Mucosa of rectum (tissue), 2 donors: Measurements from ENCODE around the gene SLC38A4.
"Not testable (repeated sequence)": the region's sequence is repeated elsewhere in the genome, so short reads cannot be mapped to it uniquely, and the experiment has no call there.

ENCODE experiments used
- H3K27ac ChIP-seq, 2 donors: one replicate each; pipeline ENCODE4 v1.7.0; 2013; ENCODE audit warnings: inconsistent platforms in 2 of 2, low read depth in 2 of 2, low read length in 2 of 2
- H3K27me3 ChIP-seq, 2 donors: one replicate each; pipeline ENCODE4 v1.7.0; 2013; ENCODE audit warnings: low read length in 2 of 2; ENCODE audit not compliant: control insufficient read depth in 2 of 2, insufficient read depth in 2 of 2
- H3K36me3 ChIP-seq, 2 donors: one replicate each; pipeline ENCODE4 v1.7.0; 2013; ENCODE audit warnings: low read length in 2 of 2; ENCODE audit not compliant: control insufficient read depth in 2 of 2, insufficient read depth in 2 of 2
- H3K4me1 ChIP-seq, 2 donors: one replicate each; pipeline ENCODE4 v1.7.0; 2013; ENCODE audit warnings: low read length in 2 of 2, mild to moderate bottlenecking in 1 of 2; ENCODE audit not compliant: control insufficient read depth in 2 of 2, insufficient read depth in 2 of 2
- H3K4me3 ChIP-seq, 2 donors: one replicate each; pipeline ENCODE4 v1.7.0; 2013; ENCODE audit warnings: low read length in 2 of 2
- H3K9ac ChIP-seq, 2 donors: one replicate each; pipeline ENCODE4 v1.7.0; 2013; ENCODE audit warnings: low read length in 2 of 2, low read depth in 1 of 2, mild to moderate bottlenecking in 1 of 2
- H3K9me3 ChIP-seq, 2 donors: one replicate each; pipeline ENCODE4 v1.7.0; 2013; ENCODE audit warnings: low read length in 2 of 2; ENCODE audit not compliant: control insufficient read depth in 2 of 2
- donor health status: healthy.
- donor health status: Normal muscosa, but diverticular disease.

Gene SLC38A4

GRCh38 chr12:46764005-46764404, 61.8 kb downstream of the SLC38A4 start:
- H3K4me1 ChIP-seq: no peaks in the 10 kb centered on the region
- no peak overlapping the region for H3K9ac ChIP-seq
- no peaks in the 10 kb centered on the region for H3K9me3 ChIP-seq
- no peaks in the 10 kb centered on the region for H3K27me3 ChIP-seq
- no peak overlapping the region for H3K4me3 ChIP-seq
- no peaks in the 10 kb centered on the region for H3K36me3 ChIP-seq
- no peak overlapping the region for H3K27ac ChIP-seq

DNA sequence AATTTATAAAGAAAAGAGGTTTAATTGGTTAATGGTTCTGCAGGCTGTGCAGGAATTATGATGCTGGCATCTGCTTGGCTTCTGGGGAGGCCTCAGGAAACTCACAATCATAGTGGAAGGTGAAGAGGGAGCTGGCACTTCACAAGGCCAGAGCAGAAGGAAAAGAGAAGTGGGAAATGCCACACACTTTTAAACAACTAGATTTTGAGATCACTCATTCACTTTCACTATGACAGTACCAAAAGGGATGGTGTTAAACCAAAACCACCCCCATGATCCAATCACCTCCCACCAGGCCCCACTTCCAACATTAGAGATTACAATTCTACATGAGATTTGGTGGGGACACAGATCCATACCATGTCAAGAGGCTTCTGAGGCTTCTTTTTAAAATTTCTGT, 62.6 kb downstream of the SLC38A4 start:
- Histone ChIP-seq H3K9me3 (no peaks in the 10 kb centered on the region), H3K27me3 (no peaks in the 10 kb centered on the region), H3K4me1 (no peaks in the 10 kb centered on the region), H3K4me3 (no peak overlapping the region), H3K9ac (no peak overlapping the region), H3K36me3 (no peaks in the 10 kb centered on the region), H3K27ac (no peak overlapping the region)

GRCh38 chr12:46754550-46754949, 71.2 kb downstream of the SLC38A4 start:
- no peak overlapping the region for H3K9ac ChIP-seq
- no peaks in the 10 kb centered on the region for H3K27me3 ChIP-seq
- H3K36me3 ChIP-seq: no peaks in the 10 kb centered on the region
- no peaks in the 10 kb centered on the region for H3K4me1 ChIP-seq
- H3K27ac ChIP-seq: no peak overlapping the region
- H3K4me3 ChIP-seq: no peak overlapping the region
- no peaks in the 10 kb centered on the region for H3K9me3 ChIP-seq

DNA sequence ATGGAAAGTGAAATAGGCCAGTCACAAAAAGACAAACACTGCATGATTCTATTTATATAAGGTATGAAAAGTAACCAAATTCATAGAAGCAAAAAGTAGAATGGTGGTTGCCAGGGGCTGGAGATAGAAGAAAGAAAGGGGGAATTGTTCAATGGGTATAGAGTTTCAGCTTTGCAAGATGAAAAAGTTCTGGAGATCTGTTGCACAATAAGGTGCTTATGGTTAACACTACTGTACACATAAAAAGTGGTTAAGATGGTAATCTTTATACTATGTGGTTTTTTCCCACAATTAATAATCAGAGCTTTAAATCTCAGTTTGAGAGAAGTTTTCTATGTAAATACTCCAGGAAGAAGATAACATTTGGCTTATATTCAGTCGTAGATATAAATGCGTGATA, 73.4 kb downstream of the SLC38A4 start:
- Histone ChIP-seq H3K36me3 (no peaks in the 10 kb centered on the region), H3K4me3 (no peak overlapping the region), H3K27ac (no peak overlapping the region), H3K9me3 (peaks cover 0 to 3% of the 10 kb centered on the region in 2 donors), H3K4me1 (no peaks in the 10 kb centered on the region), H3K9ac (no peak overlapping the region), H3K27me3 (no peaks in the 10 kb centered on the region)

DNA sequence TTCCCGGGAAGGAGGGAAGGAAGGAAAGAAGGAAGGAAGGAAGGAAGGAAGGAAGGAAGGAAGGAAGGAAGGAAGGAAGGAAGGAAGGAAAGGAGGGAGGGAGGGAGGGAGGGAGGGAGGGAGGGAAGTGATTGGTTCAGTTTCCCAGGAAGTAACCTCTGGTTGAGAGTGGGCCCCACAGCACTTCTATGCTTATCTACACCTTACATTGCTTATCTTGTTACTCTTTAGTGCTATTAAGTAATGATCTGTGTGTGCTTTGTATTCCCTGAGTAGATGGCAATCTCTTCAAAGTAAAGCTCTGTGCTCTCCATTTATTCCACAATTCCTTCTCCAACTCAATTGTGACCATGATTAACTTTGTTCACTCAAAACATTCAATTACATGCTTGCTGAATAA, 74.6 kb downstream of the SLC38A4 start:
- H3K27ac ChIP-seq: no peak overlapping the region
- no peaks in the 10 kb centered on the region for H3K4me1 ChIP-seq
- peaks cover 0 to 3% of the 10 kb centered on the region in 2 donors for H3K9me3 ChIP-seq
- no peak overlapping the region for H3K4me3 ChIP-seq
- H3K36me3 ChIP-seq: no peaks in the 10 kb centered on the region
- H3K9ac ChIP-seq: no peak overlapping the region
- no peaks in the 10 kb centered on the region for H3K27me3 ChIP-seq

DNA sequence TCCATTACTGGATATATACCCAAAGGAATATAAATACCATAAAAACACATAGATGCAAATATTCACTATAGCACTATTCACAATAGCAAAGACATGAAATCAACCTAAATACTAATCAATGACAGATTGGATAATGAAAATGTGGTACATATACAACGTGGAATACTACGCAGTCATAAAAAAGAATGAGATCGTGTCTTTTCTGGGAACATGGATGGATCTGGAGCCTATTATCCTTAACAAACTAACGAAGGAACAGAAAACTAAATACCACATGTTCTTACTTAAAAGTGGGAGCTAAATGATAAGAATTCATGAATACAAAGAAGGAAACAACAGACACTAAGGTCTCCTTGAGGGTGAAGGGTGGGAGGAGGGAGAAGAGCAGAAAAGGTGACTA, 76.5 kb downstream of the SLC38A4 start:
- Histone ChIP-seq H3K27ac (no peak overlapping the region), H3K4me1 (no peaks in the 10 kb centered on the region), H3K9ac (no peak overlapping the region), H3K27me3 (no peaks in the 10 kb centered on the region), H3K4me3 (no peak overlapping the region), H3K36me3 (no peaks in the 10 kb centered on the region), H3K9me3 (peaks cover 0 to 3% of the 10 kb centered on the region in 2 donors)

GRCh38 chr12:46744283-46744682, 81.5 kb downstream of the SLC38A4 start:
- Histone ChIP-seq H3K9ac (no peak overlapping the region), H3K9me3 (peaks cover 0 to 2% of the 10 kb centered on the region in 2 donors), H3K27me3 (no peaks in the 10 kb centered on the region), H3K36me3 (no peaks in the 10 kb centered on the region), H3K4me1 (no peaks in the 10 kb centered on the region), H3K4me3 (no peak overlapping the region), H3K27ac (no peak overlapping the region)

- Histone ChIP-seq H3K4me1 (no peaks in the 10 kb centered on the region), H3K36me3 (no peaks in the 10 kb centered on the region), H3K9ac (no peak overlapping the region), H3K4me3 (no peak overlapping the region), H3K27me3 (no peaks in the 10 kb centered on the region), H3K27ac (no peak overlapping the region), H3K9me3 (no peaks in the 10 kb centered on the region)
Measured at GRCh38 chr12:46743456-46743855, 82.3 kb downstream of the SLC38A4 start.

- not testable (repeated sequence) for H3K4me3 ChIP-seq, H3K4me1 ChIP-seq, H3K36me3 ChIP-seq, H3K27me3 ChIP-seq, H3K9me3 ChIP-seq, H3K27ac ChIP-seq, H3K9ac ChIP-seq
Measured at GRCh38 chr12:46742271-46742670, 83.5 kb downstream of the SLC38A4 start.

- Histone ChIP-seq H3K4me1 (no peaks in the 10 kb centered on the region), H3K36me3 (no peaks in the 10 kb centered on the region), H3K4me3 (no peak overlapping the region), H3K27ac (no peak overlapping the region), H3K27me3 (no peaks in the 10 kb centered on the region), H3K9me3 (no peaks in the 10 kb centered on the region), H3K9ac (no peak overlapping the region)
Measured at GRCh38 chr12:46725332-46725731, 100.5 kb downstream of the SLC38A4 start.
